Activated CD4-positive, alpha-beta T cell treated with anti-CD3 and anti-CD28 coated beads, Interleukin-2, amount 10 ng/mL, durations not matched to agents 7 days and 5 days (primary cell): ENCODE results near the gene MYL1. TPM values are rescaled to one million over a fixed set of nuclear protein-coding genes. Genes with fewer than 3 reads are reported as not detected.

Experiments
- CTCF ChIA-PET: fragments of 350-600 bp; sonication (Branson Sonifier 250); formaldehyde crosslinking; loops from one replicate; lab custom pipeline; 2021; ENCODE audit warnings: antibody characterized with exemption; lab: Charles Lee
- POLR2A ChIA-PET: fragments of 350-600 bp; sonication (Branson Sonifier 250); formaldehyde crosslinking; loops from one replicate; lab custom pipeline; 2021; ENCODE audit warnings: antibody characterized with exemption; lab: Charles Lee
- DNase-seq: peaks from one replicate; pipeline ENCODE4 v3.0.0-alpha.2; 2020
- H3K27ac Mint-ChIP-seq: one replicate; pipeline ENCODE4 v1.8.0; 2021; ENCODE audit warnings: mild to moderate bottlenecking, moderate library complexity, mixed read lengths
- H3K27me3 Mint-ChIP-seq: one replicate; pipeline ENCODE4 v1.8.0; 2021; ENCODE audit warnings: mixed read lengths
- H3K36me3 Mint-ChIP-seq: one replicate; pipeline ENCODE4 v1.8.0; 2021; ENCODE audit warnings: low read depth, mixed read lengths
- H3K4me1 Mint-ChIP-seq: one replicate; pipeline ENCODE4 v1.8.0; 2021; ENCODE audit warnings: mixed read lengths
- H3K4me3 Mint-ChIP-seq: one replicate; pipeline ENCODE4 v1.8.0; 2021; ENCODE audit warnings: mild to moderate bottlenecking, moderate library complexity, mixed read lengths
- H3K9me3 Mint-ChIP-seq: one replicate; pipeline ENCODE4 v1.8.0; 2021; ENCODE audit warnings: mixed read lengths
- total RNA-seq, 2 experiments: library from RNA; stranded (reverse); gene quantifications; one replicate each; pipeline ENCODE4 v1.2.3, GENCODE V29; 2021

The MYL1 gene
- total RNA-seq, result not detected

DNA sequence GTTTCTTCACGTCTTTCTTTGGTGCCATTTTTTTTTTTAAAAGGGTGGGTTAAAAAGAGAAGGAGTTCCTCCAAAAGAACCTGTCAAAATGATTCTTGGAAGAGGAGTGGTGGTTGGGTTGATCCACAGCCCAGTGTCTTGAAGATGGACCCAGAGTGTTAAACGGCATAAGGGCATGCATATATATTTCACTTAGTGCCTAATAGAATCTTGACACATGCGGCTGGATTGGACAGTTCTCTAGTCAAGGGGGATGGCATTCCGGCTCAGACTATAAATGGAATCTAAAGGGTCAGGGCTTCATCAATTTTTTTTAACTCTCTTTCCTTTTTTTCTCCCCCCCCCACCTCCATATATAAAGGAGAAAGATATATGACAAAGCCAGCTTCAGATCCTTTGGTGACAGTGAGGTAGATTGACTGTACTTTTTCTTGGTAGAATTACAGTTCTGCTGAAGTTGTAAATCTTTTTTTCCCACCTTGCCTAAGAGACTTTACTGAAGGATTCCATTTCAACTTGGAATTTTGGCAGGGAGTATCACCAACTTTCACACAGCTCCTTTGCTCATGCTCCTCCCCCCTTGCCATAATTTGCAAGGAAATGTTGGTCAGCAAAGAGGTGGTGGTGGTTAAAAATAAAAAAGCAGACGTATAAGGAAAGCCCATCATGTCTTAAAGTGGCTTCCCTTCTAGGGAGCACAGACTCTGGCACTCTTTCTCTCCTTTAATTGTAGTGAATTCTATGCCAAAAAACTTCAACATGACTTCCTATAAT lies at the start of gene MYL1:
Gene MYL1, minus strand, starts transcription at position 160 of the 774 bp plus-strand sequence. Its CDS starts 132 bp downstream, at position 28.
- H3K27me3 Mint-ChIP-seq, result no peaks in the 10 kb centered on the region
- H3K27ac Mint-ChIP-seq, result no peak within 1 kb of the TSS
- H3K4me3 Mint-ChIP-seq, result no peak within 1 kb of the TSS
- DNase-seq, result no peak
- ChIA-PET POLR2A (no interaction called here), CTCF (no interaction called here)
- no peaks in the 10 kb centered on the region for H3K4me1 Mint-ChIP-seq
- H3K36me3 Mint-ChIP-seq, result no peaks in the 10 kb centered on the region
- H3K9me3 Mint-ChIP-seq, result no peaks in the 10 kb centered on the region

- Mint-ChIP-seq H3K9me3 (no peaks in the 10 kb centered on the region), H3K27ac (no peak overlapping the region), H3K4me3 (no peak overlapping the region), H3K36me3 (no peaks in the 10 kb centered on the region), H3K4me1 (no peaks in the 10 kb centered on the region), H3K27me3 (no peaks in the 10 kb centered on the region)
- CTCF ChIA-PET, result no interaction called here
- POLR2A ChIA-PET, result interaction anchor here (0.7 kb wide), 1 partner anchor 575 kb away, joined by 3 read pairs; no protein-coding TSS in a partner anchor
- DNase-seq, result no peak
These were observed 48.9 kb upstream of the MYL1 start for GRCh38 chr2:210363876-210364275.

GRCh38 chr2:210363261-210363660 lies 48.3 kb upstream of the MYL1 start:
- CTCF ChIA-PET, result no interaction called here

DNA sequence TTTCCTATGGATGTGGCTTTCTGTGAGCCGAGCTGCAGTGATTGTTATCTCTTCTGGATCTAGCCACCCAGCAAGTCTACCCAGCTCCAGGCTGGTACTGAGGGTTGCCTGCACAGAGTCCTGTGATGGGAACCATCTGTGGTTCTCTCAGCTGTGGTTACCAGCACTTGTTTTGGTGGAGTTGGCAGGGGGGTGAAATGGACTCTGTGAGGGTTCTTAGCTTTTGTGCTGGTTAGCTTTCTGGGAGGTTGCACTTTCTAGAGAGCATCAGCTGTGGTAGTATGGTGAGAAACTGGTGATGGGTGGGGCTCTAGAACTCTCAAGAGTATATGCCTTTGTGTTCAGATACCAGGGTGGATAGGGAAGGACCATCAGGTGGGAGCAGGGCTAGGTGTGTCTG lies 45.4 kb upstream of the MYL1 start:
- H3K4me3 Mint-ChIP-seq, result no peak overlapping the region

More at GRCh38 chr2:210363261-210363660, 48.3 kb upstream of the MYL1 start:
- no peak for DNase-seq
- Mint-ChIP-seq H3K27me3 (no peaks in the 10 kb centered on the region), H3K27ac (no peak overlapping the region), H3K36me3 (no peaks in the 10 kb centered on the region), H3K4me1 (no peaks in the 10 kb centered on the region), H3K9me3 (no peaks in the 10 kb centered on the region), H3K4me3 (no peak overlapping the region)
- POLR2A ChIA-PET, result no interaction called here

GRCh38 chr2:210356944-210357343 lies 42.0 kb upstream of the MYL1 start:
- POLR2A ChIA-PET, result no interaction called here
- no peaks in the 10 kb centered on the region for H3K36me3 Mint-ChIP-seq
- CTCF ChIA-PET, result no interaction called here
- no peak overlapping the region for H3K27ac Mint-ChIP-seq
- H3K4me1 Mint-ChIP-seq, result no peaks in the 10 kb centered on the region
- H3K9me3 Mint-ChIP-seq, result no peaks in the 10 kb centered on the region
- DNase-seq, result no peak
- H3K27me3 Mint-ChIP-seq, result no peaks in the 10 kb centered on the region
- H3K4me3 Mint-ChIP-seq, result no peak overlapping the region

More for the DNA sequence above, 45.4 kb upstream of the MYL1 start:
- H3K27ac Mint-ChIP-seq, result no peak overlapping the region
- CTCF ChIA-PET, result no interaction called here
- H3K4me1 Mint-ChIP-seq, result no peaks in the 10 kb centered on the region
- POLR2A ChIA-PET, result no interaction called here
- H3K9me3 Mint-ChIP-seq, result no peaks in the 10 kb centered on the region
- no peak for DNase-seq
- H3K36me3 Mint-ChIP-seq, result no peaks in the 10 kb centered on the region
- no peaks in the 10 kb centered on the region for H3K27me3 Mint-ChIP-seq

- no peaks in the 10 kb centered on the region for H3K9me3 Mint-ChIP-seq
- no peak for DNase-seq
- no peaks in the 10 kb centered on the region for H3K36me3 Mint-ChIP-seq
- no peak overlapping the region for H3K4me3 Mint-ChIP-seq
- POLR2A ChIA-PET, result no interaction called here
- CTCF ChIA-PET, result interaction anchor here (0.7 kb wide), 1 partner anchor 55 kb away, joined by 3 read pairs; no protein-coding TSS in a partner anchor
- no peak overlapping the region for H3K27ac Mint-ChIP-seq
- no peaks in the 10 kb centered on the region for H3K27me3 Mint-ChIP-seq
- no peaks in the 10 kb centered on the region for H3K4me1 Mint-ChIP-seq
These were observed 22.2 kb upstream of the MYL1 start for GRCh38 chr2:210337159-210337558.

DNA sequence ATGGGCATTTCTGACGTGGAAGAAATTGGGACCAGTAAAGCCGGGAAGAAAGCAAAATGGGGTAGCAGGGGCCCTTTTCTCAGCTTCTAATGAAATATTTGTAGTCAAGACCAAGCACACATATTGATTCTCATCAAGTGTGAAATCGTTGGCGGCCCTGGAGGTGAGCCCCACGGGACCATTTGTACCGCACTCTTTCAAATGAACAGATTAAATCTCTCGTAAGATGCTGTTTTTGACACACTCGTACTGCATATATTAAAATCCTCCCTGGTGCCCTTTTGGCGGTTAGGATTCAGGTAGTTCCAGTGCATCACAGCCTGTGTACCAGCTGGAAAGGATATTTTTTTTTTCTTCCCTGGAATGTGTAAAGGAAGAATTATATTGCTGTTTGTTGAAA lies 9.9 kb upstream of the MYL1 start:
- CTCF ChIA-PET, result no interaction called here
- H3K27ac Mint-ChIP-seq, result no peak overlapping the region
- no peak for DNase-seq
- H3K4me3 Mint-ChIP-seq, result no peak overlapping the region
- no peaks in the 10 kb centered on the region for H3K4me1 Mint-ChIP-seq
- no peaks in the 10 kb centered on the region for H3K9me3 Mint-ChIP-seq
- no peaks in the 10 kb centered on the region for H3K27me3 Mint-ChIP-seq
- no peaks in the 10 kb centered on the region for H3K36me3 Mint-ChIP-seq
- POLR2A ChIA-PET, result no interaction called here

DNA sequence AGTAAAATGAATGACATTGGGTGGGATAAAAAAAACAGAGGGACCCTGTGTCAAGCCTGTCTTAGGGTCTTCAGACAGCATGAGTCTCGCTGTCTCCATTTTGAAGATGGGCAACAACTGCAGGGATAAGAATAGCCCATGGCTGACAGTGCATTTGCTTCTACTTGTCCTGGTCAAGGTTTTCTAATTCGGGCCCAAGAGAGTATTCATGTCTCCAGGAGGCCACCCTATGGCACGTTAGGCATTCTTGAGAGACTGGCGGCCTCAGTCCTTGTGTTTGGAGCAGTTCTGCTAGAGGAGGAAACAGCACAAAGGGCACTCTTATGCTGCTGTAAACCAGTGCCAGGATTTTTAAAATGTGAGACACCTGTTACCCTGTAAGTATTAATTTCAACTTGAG lies 9.5 kb upstream of the MYL1 start:
- H3K4me1 Mint-ChIP-seq, result no peaks in the 10 kb centered on the region
- ChIA-PET POLR2A (no interaction called here), CTCF (no interaction called here)
- H3K36me3 Mint-ChIP-seq, result no peaks in the 10 kb centered on the region
- H3K27me3 Mint-ChIP-seq, result no peaks in the 10 kb centered on the region
- DNase-seq, result no peak
- H3K27ac Mint-ChIP-seq, result no peak overlapping the region
- no peak overlapping the region for H3K4me3 Mint-ChIP-seq
- no peaks in the 10 kb centered on the region for H3K9me3 Mint-ChIP-seq

GRCh38 chr2:210323003-210323402 lies 8.0 kb upstream of the MYL1 start:
- no peaks in the 10 kb centered on the region for H3K4me1 Mint-ChIP-seq
- H3K36me3 Mint-ChIP-seq, result no peaks in the 10 kb centered on the region
- CTCF ChIA-PET, result no interaction called here
- H3K27ac Mint-ChIP-seq, result no peak overlapping the region
- DNase-seq, result no peak
- no peak overlapping the region for H3K4me3 Mint-ChIP-seq
- POLR2A ChIA-PET, result no interaction called here
- H3K9me3 Mint-ChIP-seq, result no peaks in the 10 kb centered on the region
- no peaks in the 10 kb centered on the region for H3K27me3 Mint-ChIP-seq

DNA sequence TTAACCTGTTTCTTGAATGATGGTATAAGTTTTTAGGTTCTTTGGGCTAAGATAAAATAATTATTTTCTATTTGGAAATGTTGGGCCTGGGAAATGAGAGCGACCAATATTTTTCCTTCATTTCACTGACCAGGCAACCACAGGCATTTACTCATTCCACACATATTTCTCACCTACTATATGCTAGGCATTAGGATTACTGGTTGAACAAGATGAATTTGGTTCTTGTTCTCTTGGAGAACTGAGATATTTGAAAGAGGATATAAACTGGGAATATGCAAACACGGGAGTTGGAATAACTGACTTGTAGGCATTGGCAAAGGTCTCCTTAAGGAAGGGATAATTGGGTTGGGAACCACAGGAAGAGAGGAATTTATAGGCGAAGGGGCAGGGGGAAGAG lies 3.9 kb upstream of the MYL1 start:
- no peaks in the 10 kb centered on the region for H3K27me3 Mint-ChIP-seq
- H3K36me3 Mint-ChIP-seq, result no peaks in the 10 kb centered on the region
- H3K27ac Mint-ChIP-seq, result no peak overlapping the region
- H3K4me1 Mint-ChIP-seq, result no peaks in the 10 kb centered on the region
- no peak for DNase-seq
- no peaks in the 10 kb centered on the region for H3K9me3 Mint-ChIP-seq
- CTCF ChIA-PET, result no interaction called here
- no peak overlapping the region for H3K4me3 Mint-ChIP-seq
- POLR2A ChIA-PET, result no interaction called here

DNA sequence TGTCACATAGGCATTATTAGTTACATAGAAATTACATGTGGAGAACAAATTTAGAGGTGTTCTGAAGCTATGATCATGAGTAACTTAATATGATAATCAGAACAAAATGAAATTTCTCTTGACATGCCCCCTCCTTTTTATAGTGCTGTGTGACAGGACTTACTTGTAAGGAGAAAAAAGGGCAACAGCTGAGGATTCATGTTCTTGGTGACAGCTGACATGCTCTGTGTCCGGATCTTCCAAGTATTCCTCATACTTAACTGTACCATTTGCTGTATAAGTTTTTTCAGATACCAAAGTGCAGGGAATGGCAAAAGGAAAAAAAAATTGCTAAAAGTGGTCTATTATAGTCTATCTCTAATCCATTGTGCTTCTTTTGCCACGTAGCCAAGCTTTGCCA lies 3.5 kb upstream of the MYL1 start:
- H3K27ac Mint-ChIP-seq, result no peak overlapping the region
- POLR2A ChIA-PET, result no interaction called here
- CTCF ChIA-PET, result no interaction called here
- H3K9me3 Mint-ChIP-seq, result no peaks in the 10 kb centered on the region
- H3K36me3 Mint-ChIP-seq, result no peaks in the 10 kb centered on the region
- H3K27me3 Mint-ChIP-seq, result no peaks in the 10 kb centered on the region
- no peak overlapping the region for H3K4me3 Mint-ChIP-seq
- no peak for DNase-seq
- no peaks in the 10 kb centered on the region for H3K4me1 Mint-ChIP-seq

GRCh38 chr2:210310550-210310949 lies 4.4 kb downstream of the MYL1 start:
- ChIA-PET CTCF (no interaction called here), POLR2A (no interaction called here)
- no peaks in the 10 kb centered on the region for H3K4me1 Mint-ChIP-seq
- H3K36me3 Mint-ChIP-seq, result no peaks in the 10 kb centered on the region
- no peak overlapping the region for H3K27ac Mint-ChIP-seq
- DNase-seq, result no peak
- no peak overlapping the region for H3K4me3 Mint-ChIP-seq
- H3K27me3 Mint-ChIP-seq, result no peaks in the 10 kb centered on the region
- no peaks in the 10 kb centered on the region for H3K9me3 Mint-ChIP-seq

GRCh38 chr2:210309548-210310233 lies 5.3 kb downstream of the MYL1 start:
- no peaks in the 10 kb centered on the region for H3K9me3 Mint-ChIP-seq
- no peaks in the 10 kb centered on the region for H3K27me3 Mint-ChIP-seq
- no peaks in the 10 kb centered on the region for H3K4me1 Mint-ChIP-seq
- POLR2A ChIA-PET, result no interaction called here
- CTCF ChIA-PET, result no interaction called here
- no peak overlapping the region for H3K4me3 Mint-ChIP-seq
- H3K27ac Mint-ChIP-seq, result no peak overlapping the region
- H3K36me3 Mint-ChIP-seq, result no peaks in the 10 kb centered on the region
- DNase-seq, result no peak
